ENCODE measurements around the gene GALNT9.
"Not testable (repeated sequence)": the region's sequence is repeated elsewhere in the genome, so short reads cannot be mapped to it uniquely, and the experiment has no call there.

The GALNT9 gene

GRCh38 chr12:132229193-132229760, 100.1 kb downstream of the GALNT9 start:
- DNase-seq (ENCODE audit: low spot score): no peak

DNA sequence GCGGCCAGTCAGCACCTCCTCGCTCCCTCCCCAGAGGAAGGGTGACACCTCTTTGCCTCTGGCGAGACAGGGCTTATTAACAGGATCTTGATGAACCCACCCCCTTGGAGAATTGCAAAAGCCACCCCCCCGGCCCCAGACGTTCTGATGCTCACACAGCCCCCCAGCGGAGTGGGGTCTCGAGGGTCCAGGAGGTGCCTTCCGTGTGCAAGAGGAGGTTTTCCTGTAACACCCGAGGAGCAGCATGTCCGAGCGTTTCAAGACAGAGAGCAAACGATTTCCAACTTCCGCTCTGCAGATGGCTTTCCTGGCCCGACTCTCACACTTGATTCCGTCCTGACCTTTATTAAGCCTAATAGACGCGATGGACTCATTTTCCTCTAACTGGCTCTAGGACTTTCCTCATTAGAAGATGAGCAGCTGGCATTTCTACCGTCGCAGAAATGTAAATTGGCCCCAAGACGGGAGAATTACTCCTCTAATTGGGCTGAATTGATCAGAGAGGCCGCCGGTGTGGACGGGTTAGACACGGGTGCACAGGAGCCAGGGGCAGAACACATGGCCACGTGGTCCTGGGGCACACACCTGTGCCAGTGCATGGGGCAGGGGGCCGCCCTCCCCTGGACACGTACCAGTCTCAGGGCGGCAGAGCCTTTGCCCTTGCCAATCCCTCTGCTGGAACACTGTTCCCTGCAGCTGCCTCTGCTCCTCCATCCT, 100.8 kb downstream of the GALNT9 start:
- no peak for DNase-seq (ENCODE audit: low spot score)

GRCh38 chr12:132227782-132228475, 101.5 kb downstream of the GALNT9 start:
- no peak for DNase-seq (ENCODE audit: low spot score)

- no peak for DNase-seq (ENCODE audit: low spot score)
Observed at GRCh38 chr12:132227118-132227517, 102.3 kb downstream of the GALNT9 start.

DNA sequence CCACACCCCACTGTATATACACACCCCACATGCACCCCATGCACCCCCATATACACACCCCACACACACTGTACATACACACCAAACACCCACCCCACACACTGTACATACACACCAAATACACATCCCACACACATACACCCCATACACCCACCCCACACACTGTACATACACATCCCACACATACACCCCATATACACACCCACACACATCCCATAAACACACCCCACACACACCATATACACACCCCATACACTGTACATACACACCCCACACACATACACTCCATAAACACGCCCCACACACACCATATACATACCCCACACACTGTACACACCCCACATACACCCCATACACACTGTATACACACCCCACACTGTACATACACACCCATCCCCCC, 102.8 kb downstream of the GALNT9 start:
- DNase-seq (ENCODE audit: low spot score): no peak

GRCh38 chr12:132225214-132225613, 104.2 kb downstream of the GALNT9 start:
- no peak for DNase-seq (ENCODE audit: low spot score)

GRCh38 chr12:132224484-132224883, 104.9 kb downstream of the GALNT9 start:
- DNase-seq (ENCODE audit: low spot score): no peak

DNA sequence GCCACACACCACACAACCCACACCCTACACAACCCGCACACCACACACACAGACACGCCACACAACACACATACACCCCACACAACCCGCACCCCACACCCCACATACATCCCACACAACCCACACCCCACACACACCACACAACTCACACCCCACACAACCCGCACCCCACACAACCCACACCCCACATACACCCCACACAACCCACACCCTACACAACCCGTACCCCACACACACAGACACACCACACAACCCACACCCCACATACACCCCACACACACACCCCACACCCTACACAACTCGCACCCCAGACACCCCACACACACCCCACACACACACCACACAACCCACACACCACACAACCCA, 106.6 kb downstream of the GALNT9 start:
- DNase-seq (ENCODE audit: low spot score): no peak

- peak; percentile 36 for DNase-seq (ENCODE audit: low spot score)
Observed at GRCh38 chr12:132222096-132222807, 107.1 kb downstream of the GALNT9 start.

DNA sequence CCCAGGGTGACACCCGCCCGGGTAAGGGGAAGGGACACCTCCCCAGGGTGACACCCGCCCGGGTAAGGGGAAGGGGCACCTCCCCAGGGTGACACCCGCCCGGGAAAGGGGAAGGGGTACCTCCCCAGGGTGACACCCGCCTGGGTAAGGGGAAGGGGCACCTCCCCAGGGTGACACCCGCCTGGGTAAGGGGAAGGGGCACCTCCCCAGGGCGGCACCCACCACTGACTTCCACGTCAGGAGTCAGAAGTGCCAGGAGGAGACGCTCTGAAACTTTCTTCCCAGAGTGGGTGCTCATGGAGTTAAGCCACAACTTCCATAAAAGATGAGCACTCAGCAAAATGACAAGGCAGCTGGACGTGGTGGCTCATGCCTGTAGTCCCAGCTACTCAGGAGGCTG, 109.6 kb downstream of the GALNT9 start:
- DNase-seq (ENCODE audit: low spot score): not testable (repeated sequence)

GRCh38 chr12:132219323-132219722, 110.1 kb downstream of the GALNT9 start:
- no peak for DNase-seq (ENCODE audit: low spot score)

- DNase-seq (ENCODE audit: low spot score): peak; percentile 44
Observed at GRCh38 chr12:132218915-132219314, 110.5 kb downstream of the GALNT9 start.

DNA sequence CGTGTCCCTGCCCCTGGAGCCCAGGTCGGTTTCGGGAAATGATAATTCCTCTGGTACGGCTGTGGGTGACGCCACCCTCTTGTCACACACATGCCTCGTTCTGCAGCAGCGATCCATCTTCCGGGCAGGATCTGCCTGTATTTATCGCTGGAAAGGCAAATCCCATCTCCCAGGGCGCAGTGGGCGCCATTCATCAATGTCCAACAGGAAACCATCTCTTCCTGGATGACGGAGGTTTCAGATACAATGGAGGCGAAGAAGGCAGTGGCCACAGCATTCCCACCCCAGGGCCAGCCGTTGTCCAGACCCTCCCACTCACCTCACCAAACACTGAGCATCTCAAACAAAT, 110.9 kb downstream of the GALNT9 start:
- no peak for DNase-seq (ENCODE audit: low spot score)

DNA sequence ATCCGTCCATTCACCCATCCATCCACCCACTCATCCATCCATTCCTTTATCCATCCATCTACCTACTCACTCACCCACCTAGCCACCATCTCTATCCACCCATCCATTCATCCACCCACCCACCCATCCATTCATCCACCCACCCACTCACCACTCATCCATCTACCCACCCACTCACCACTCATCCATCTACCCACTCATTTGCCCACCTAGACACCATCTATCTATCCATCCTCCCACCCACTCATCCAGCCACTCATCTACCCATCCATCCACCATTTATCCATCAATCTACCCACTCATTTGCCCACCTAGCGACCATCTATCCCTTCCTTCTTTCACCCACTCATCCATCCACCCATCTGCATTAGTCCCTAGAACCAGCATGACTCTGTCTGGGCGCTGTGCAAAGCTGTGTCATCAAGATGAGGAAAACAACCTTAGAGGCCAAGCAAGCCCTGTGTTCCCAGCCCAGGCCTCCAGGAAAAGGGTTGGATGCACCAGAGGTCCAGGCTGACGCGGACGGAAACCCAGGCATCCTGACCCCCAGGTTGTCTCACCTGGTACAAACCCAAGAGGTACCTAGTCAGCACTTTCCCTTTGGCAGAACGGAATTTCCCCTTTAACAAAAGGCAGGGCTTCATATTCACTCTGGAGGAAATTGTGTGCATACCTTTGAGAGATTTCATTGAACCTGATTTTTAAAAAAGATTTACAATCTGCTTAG, 111.4 kb downstream of the GALNT9 start:
- DNase-seq (ENCODE audit: low spot score): no peak

- no peak for DNase-seq (ENCODE audit: low spot score)
Observed at GRCh38 chr12:132217371-132217770, 112.0 kb downstream of the GALNT9 start.

DNA sequence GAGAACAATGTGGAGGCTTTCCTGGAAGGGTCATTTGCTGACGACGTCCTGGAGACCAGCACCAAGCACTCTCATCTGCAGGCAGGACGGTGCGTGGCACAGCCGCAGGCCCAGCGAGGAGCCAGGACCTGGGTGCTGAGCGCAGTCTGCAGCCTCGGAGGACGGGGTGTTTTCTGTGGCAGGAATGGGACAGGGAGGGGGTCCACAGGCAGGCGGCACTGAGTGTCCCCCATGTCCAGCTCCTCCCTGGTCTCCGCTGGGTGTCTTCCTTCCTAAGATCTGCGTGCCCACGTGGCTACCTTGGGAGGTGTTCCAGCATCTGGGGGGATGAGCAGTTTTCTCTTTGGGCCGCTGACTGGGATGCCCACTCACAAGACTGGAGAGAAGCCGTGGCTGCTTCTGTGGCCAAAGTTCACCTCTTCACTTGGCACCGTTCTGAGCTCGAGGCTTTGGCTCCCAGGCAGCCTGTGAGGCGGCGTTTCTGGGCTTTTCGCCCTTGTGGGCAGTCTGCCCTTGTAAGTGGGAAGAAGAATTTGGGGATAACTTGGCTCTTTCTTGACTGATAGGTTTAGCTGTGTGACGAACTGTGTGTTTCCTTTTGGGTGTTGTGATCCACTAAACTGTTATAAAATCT, 112.9 kb downstream of the GALNT9 start:
- no peak for DNase-seq (ENCODE audit: low spot score)

DNA sequence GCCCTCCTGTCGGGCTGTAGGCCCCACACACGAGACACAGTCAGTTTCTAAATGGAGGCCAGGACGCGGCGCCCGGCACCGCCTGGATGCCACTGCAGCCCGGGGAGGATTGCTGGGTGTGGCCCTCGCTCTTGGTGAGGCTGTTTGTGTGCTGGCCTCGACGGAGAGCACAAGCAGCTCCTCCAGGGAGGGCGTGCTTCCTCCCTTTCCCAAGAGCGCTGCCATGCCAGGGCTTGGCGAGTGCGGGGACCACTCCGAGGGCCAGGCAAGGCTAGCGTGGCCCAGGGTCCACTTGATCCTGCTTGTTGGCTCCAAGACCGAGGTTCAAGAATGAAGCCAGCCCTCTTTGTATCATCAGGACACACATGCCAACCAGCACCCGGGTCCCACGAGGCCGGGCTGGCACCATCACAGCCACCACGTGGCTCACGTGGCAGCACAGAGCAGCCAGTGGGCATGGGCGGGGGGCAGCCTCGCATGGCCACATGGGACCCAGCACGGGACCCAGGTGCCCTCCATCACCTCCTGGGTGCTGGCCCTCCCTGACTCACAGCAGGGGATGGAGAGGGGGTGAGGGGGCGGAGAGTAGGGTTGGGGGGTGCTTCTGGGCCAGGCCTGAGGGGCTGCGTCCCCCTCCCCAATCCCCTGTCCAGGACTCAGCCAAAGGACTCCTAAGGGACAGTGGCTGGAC, 113.9 kb downstream of the GALNT9 start:
- DNase-seq (ENCODE audit: low spot score): no peak

- DNase-seq (ENCODE audit: low spot score): no peak
Observed at GRCh38 chr12:132214891-132215290, 114.5 kb downstream of the GALNT9 start.

DNA sequence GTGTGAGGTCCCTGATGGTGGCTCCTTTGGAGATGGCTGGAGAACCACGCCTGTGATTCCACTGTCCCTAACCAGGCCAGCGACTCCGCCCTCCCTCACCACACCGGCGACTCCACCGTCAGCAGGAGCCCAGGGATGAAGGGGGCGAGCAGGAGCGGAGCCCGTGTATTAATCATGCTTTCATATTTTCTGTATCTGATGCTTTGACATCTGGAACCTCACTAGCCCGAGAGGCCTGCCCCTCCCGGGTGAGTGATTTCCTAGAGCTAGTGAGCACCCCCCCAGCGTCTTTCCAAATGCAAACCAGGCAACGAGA, 115.3 kb downstream of the GALNT9 start:
- no peak for DNase-seq (ENCODE audit: low spot score)

GRCh38 chr12:132213359-132214160, 115.8 kb downstream of the GALNT9 start:
- DNase-seq (ENCODE audit: low spot score): no peak

Measured in AG08396 (cell line).